Measurements from ENCODE around the gene RSPH9.

Gene RSPH9

GRCh38 chr6:43703512-43704429 is 58.9 kb downstream of the RSPH9 start:
- no peaks in the 10 kb centered on the region for H3K27me3 ChIP-seq
- DNase-seq, result no peak
- no peak for TF ChIP-seq CTCF (IDR thresholded peaks at IDR 0.05; ENCODE audit: low read depth, low read length)
- peaks cover 30% of the 10 kb centered on the region for H3K4me1 ChIP-seq
- no peaks in the 10 kb centered on the region for H3K9me3 ChIP-seq
- no peaks in the 10 kb centered on the region for H3K36me3 ChIP-seq
- no peak overlapping the region for H3K4me3 ChIP-seq (ENCODE audit: low read depth, low read length)

- H3K4me3 ChIP-seq (ENCODE audit: low read depth, low read length), result no peak overlapping the region
Observed at GRCh38 chr6:43705996-43706395, 61.2 kb downstream of the RSPH9 start.

GRCh38 chr6:43706788-43707187 is 62.0 kb downstream of the RSPH9 start:
- no peaks in the 10 kb centered on the region for H3K9me3 ChIP-seq
- no peaks in the 10 kb centered on the region for H3K27me3 ChIP-seq
- H3K36me3 ChIP-seq, result no peaks in the 10 kb centered on the region
- TF ChIP-seq CTCF (IDR thresholded peaks at IDR 0.05; ENCODE audit: low read depth, low read length), result no peak
- peaks cover 18% of the 10 kb centered on the region for H3K4me1 ChIP-seq
- DNase-seq, result no peak
- H3K4me3 ChIP-seq (ENCODE audit: low read depth, low read length), result no peak overlapping the region

More at GRCh38 chr6:43705996-43706395, 61.2 kb downstream of the RSPH9 start:
- TF ChIP-seq CTCF (IDR thresholded peaks at IDR 0.05; ENCODE audit: low read depth, low read length), result no peak
- Histone ChIP-seq H3K9me3 (no peaks in the 10 kb centered on the region), H3K27me3 (no peaks in the 10 kb centered on the region), H3K4me1 (peaks cover 18% of the 10 kb centered on the region), H3K36me3 (no peaks in the 10 kb centered on the region)
- no peak for DNase-seq

- no peak for TF ChIP-seq CTCF (IDR thresholded peaks at IDR 0.05; ENCODE audit: low read depth, low read length)
- H3K4me1 ChIP-seq, result peaks cover 15% of the 10 kb centered on the region
- H3K36me3 ChIP-seq, result no peaks in the 10 kb centered on the region
- no peaks in the 10 kb centered on the region for H3K9me3 ChIP-seq
- H3K27me3 ChIP-seq, result no peaks in the 10 kb centered on the region
- no peak overlapping the region for H3K4me3 ChIP-seq (ENCODE audit: low read depth, low read length)
- DNase-seq, result no peak
Observed at GRCh38 chr6:43707269-43707668, 62.4 kb downstream of the RSPH9 start.

- no peak overlapping the region for H3K4me3 ChIP-seq (ENCODE audit: low read depth, low read length)
- no peaks in the 10 kb centered on the region for H3K9me3 ChIP-seq
- TF ChIP-seq CTCF (IDR thresholded peaks at IDR 0.05; ENCODE audit: low read depth, low read length), result no peak
- no peaks in the 10 kb centered on the region for H3K27me3 ChIP-seq
- DNase-seq, result no peak
- peaks cover 11% of the 10 kb centered on the region for H3K4me1 ChIP-seq
- H3K36me3 ChIP-seq, result no peaks in the 10 kb centered on the region
Observed at GRCh38 chr6:43707767-43708166, 62.9 kb downstream of the RSPH9 start.

Measured in BE2C (cell line).